ENCODE data around the gene NMUR1. TPM values are rescaled to one million over a fixed set of nuclear protein-coding genes. Genes with fewer than 3 reads are reported as not detected.

Gene NMUR1
- total RNA-seq, 1 experiment from 2014 or later, result 0.10 TPM

Other genes starting within 250 kb of the NMUR1 start
- 52.9 and 70.4 TPM in 2 replicates for gene B3GNT7, start 134.7 kb downstream of the NMUR1 start, total RNA-seq (2014; rRNA removed; shearing (Covaris generic))
- 148 and 278 TPM in 2 replicates for gene NCL, start 66.0 kb downstream of the NMUR1 start, total RNA-seq (2014; rRNA removed; shearing (Covaris generic))
- not detected in 2 replicates for gene TEX44, start 62.4 kb upstream of the NMUR1 start, total RNA-seq (2014; rRNA removed; shearing (Covaris generic))
- gene PTMA, start 178.1 kb upstream of the NMUR1 start, total RNA-seq (2014; rRNA removed; shearing (Covaris generic)), result 2,153 and 2,302 TPM in 2 replicates

Data from H7 (cell line).